Neuronal stem cell (in vitro differentiated cells): ENCODE data around the gene YIPF1.
A peak's percentile ranks its signal among the peaks of the same experiment; 100 is the strongest.

ENCODE experiments used
- DNase-seq: peaks from one replicate; pipeline ENCODE4 v3.0.0-alpha.2; 2013; ENCODE audit warnings: low spot score
- H2AFZ ChIP-seq: one replicate; pipeline ENCODE4 v1.6.1; 2013; ENCODE audit warnings: mild to moderate bottlenecking, low read length, inconsistent platforms
- H2AK5ac ChIP-seq: 2 replicates; pipeline ENCODE4 v1.6.1; 2013; ENCODE audit warnings: low read depth, mild to moderate bottlenecking, inconsistent platforms, low read length, moderate library complexity, mixed read lengths
- H2BK120ac ChIP-seq: 2 replicates; pipeline ENCODE4 v1.6.1; 2013; ENCODE audit warnings: low read depth, mild to moderate bottlenecking, inconsistent platforms, low read length, moderate library complexity, mixed read lengths
- H2BK12ac ChIP-seq: one replicate; pipeline ENCODE4 v1.6.1; 2013; ENCODE audit warnings: low read length, inconsistent platforms
- H2BK15ac ChIP-seq: 2 replicates; pipeline ENCODE4 v1.6.1; 2013; ENCODE audit warnings: mild to moderate bottlenecking, low read length, inconsistent platforms, mixed read lengths
- H2BK5ac ChIP-seq: one replicate; pipeline ENCODE4 v1.6.1; 2013; ENCODE audit warnings: inconsistent platforms, mild to moderate bottlenecking, low read length, moderate library complexity
- H3K14ac ChIP-seq: one replicate; pipeline ENCODE4 v1.6.1; 2013; ENCODE audit warnings: low read length, inconsistent platforms
- H3K18ac ChIP-seq: 2 replicates; pipeline ENCODE4 v1.6.1; 2013; ENCODE audit warnings: low read length, inconsistent platforms
- H3K23ac ChIP-seq: 2 replicates; pipeline ENCODE4 v1.6.1; 2013; ENCODE audit warnings: low read depth, mild to moderate bottlenecking, mixed read lengths, low read length, inconsistent platforms; ENCODE audit not compliant: poor library complexity
- H3K27ac ChIP-seq: replicated peaks from 3 replicates; pipeline ENCODE4 v1.5.1; 2013; ENCODE audit warnings: low read length, inconsistent platforms
- H3K27me3 ChIP-seq, 3 experiments: 2 replicates each; pipeline ENCODE4 v1.6.1; 2013; ENCODE audit warnings: low read length in 3 of 3, mild to moderate bottlenecking in 2 of 3, inconsistent platforms in 1 of 3, low read depth in 1 of 3, mixed read lengths in 1 of 3, moderate library complexity in 1 of 3; ENCODE audit not compliant: control insufficient read depth in 3 of 3, insufficient read depth in 3 of 3
- H3K36me3 ChIP-seq, 2 donors: replicated peaks in 1 of 2; 2 replicates each; pipeline ENCODE4 v1.6.1; 2013; ENCODE audit warnings: low read length in 2 of 2; ENCODE audit not compliant: control insufficient read depth in 2 of 2, insufficient read depth in 2 of 2
- H3K4ac ChIP-seq: 2 replicates; pipeline ENCODE4 v1.6.1; 2013; ENCODE audit warnings: inconsistent platforms, mild to moderate bottlenecking, low read length, moderate library complexity
- H3K4me1 ChIP-seq, 2 donors: 1 replicate in 1 of 2; 2 replicates in 1 of 2; pipeline ENCODE4 v1.6.1; 2013; ENCODE audit warnings: low read length in 2 of 2, low read depth in 1 of 2; ENCODE audit not compliant: control insufficient read depth in 2 of 2, insufficient read depth in 1 of 2
- H3K4me2 ChIP-seq: one replicate; pipeline ENCODE4 v1.6.1; 2013; ENCODE audit warnings: mild to moderate bottlenecking, low read length, inconsistent platforms; ENCODE audit not compliant: insufficient read depth, poor library complexity, severe bottlenecking
- H3K4me3 ChIP-seq, 2 donors: 2 replicates each; pipeline ENCODE4 v1.5.1; 2013; ENCODE audit warnings: low read length in 2 of 2, mild to moderate bottlenecking in 2 of 2, inconsistent platforms in 1 of 2, moderate library complexity in 1 of 2
- H3K79me1 ChIP-seq: one replicate; pipeline ENCODE4 v1.6.1; 2013; ENCODE audit warnings: low read depth, mild to moderate bottlenecking, inconsistent platforms, low read length, moderate library complexity
- H3K9ac ChIP-seq: one replicate; pipeline ENCODE4 v1.6.1; 2013; ENCODE audit warnings: mild to moderate bottlenecking, low read depth, low read length, inconsistent platforms; ENCODE audit not compliant: poor library complexity
- H3K9me3 ChIP-seq, 2 donors: replicated peaks in 1 of 2; 2 replicates each; pipeline versions ENCODE3 to v1.6.1; 2013; ENCODE audit warnings: low read length in 2 of 2, mild to moderate bottlenecking in 2 of 2, inconsistent platforms in 1 of 2, low read depth in 1 of 2, mixed read lengths in 1 of 2, moderate library complexity in 1 of 2; ENCODE audit not compliant: control insufficient read depth in 2 of 2, insufficient read depth in 1 of 2
- H4K8ac ChIP-seq: one replicate; pipeline ENCODE4 v1.6.1; 2013; ENCODE audit warnings: low read depth, mild to moderate bottlenecking, inconsistent platforms, low read length, moderate library complexity
- H4K91ac ChIP-seq: one replicate; pipeline ENCODE4 v1.6.1; 2013; ENCODE audit warnings: low read length, low read depth, mild to moderate bottlenecking, inconsistent platforms; ENCODE audit not compliant: poor library complexity
- WGBS, 2 donors: extraction: QIAGEN DNeasy Blood & Tissue Kit; methylation state at CpG; one replicate each; pipeline ENCODE4 v1.1.7; 2013; ENCODE audit warnings: missing lambda C conversion rate in 2 of 2, mixed read lengths in 1 of 2; ENCODE audit not compliant: insufficient read length in 2 of 2, insufficient replicate concordance in 1 of 2; ENCODE audit errors: extremely low coverage in 2 of 2; 5-methylcytosine and 5-hydroxymethylcytosine counted together

The YIPF1 gene

DNA sequence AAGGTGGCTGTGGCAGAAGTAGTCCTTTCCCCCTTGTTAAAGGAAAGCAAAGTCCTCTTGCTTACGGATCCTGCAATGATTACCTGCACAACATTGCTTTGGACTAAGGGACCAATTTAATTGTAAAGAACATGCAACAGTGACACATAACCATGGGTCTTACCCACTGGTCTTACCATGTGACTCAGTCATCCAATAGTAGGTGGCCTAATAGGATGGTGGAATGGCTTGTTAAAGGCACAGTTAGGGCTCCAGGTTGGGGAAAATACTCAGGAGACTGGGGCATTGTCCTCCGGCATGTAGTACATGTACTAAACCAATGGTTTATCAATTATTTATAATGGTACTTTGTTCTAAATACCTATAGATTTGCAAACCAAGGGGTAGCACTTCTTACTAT lies 2.1 kb upstream of the YIPF1 start:
- no peaks in the 10 kb centered on the region for H3K27me3 ChIP-seq
- H3K14ac ChIP-seq, result no peak overlapping the region
- H2BK120ac ChIP-seq, result no peak overlapping the region

GRCh38 chr1:53891018-53891417 lies 1.4 kb upstream of the YIPF1 start:
- no peak overlapping the region for H2BK5ac ChIP-seq
- no peak overlapping the region for H3K4me3 ChIP-seq
- no peak overlapping the region for H2BK120ac ChIP-seq
- no peak overlapping the region for H4K91ac ChIP-seq
- no peak overlapping the region for H3K27ac ChIP-seq
- H3K36me3 ChIP-seq, result peaks cover 0 to 24% of the 10 kb centered on the region in 2 donors
- H3K4ac ChIP-seq, result no peak overlapping the region
- H3K27me3 ChIP-seq, result no peaks in the 10 kb centered on the region
- no peak overlapping the region for H2AFZ ChIP-seq
- no peak overlapping the region for H4K8ac ChIP-seq
- peaks cover 2 to 4% of the 10 kb centered on the region in 2 donors for H3K4me1 ChIP-seq
- DNase-seq, result no peak
- no peak overlapping the region for H3K18ac ChIP-seq
- no peak overlapping the region for H2BK15ac ChIP-seq
- no CpG with 5 or more reads among the region's 2 CpGs for WGBS, 2 donors
- no peak overlapping the region for H3K9ac ChIP-seq
- no peak overlapping the region for H2BK12ac ChIP-seq
- no peak overlapping the region for H3K14ac ChIP-seq
- H3K4me2 ChIP-seq, result no peak overlapping the region
- H2AK5ac ChIP-seq, result no peak overlapping the region
- H3K9me3 ChIP-seq, result no peaks in the 10 kb centered on the region
- peaks cover 2% of the 10 kb centered on the region for H3K79me1 ChIP-seq
- no peak overlapping the region for H3K23ac ChIP-seq

More for the DNA sequence above, 2.1 kb upstream of the YIPF1 start:
- no peak overlapping the region for H3K4me2 ChIP-seq
- WGBS, 2 donors, result no CpG with 5 or more reads among the region's 2 CpGs
- no peak for DNase-seq
- no peak overlapping the region for H2BK12ac ChIP-seq
- H3K4ac ChIP-seq, result no peak overlapping the region
- H3K23ac ChIP-seq, result no peak overlapping the region
- peaks cover 2% of the 10 kb centered on the region for H3K79me1 ChIP-seq
- no peak overlapping the region for H4K91ac ChIP-seq
- H3K36me3 ChIP-seq, result peaks cover 0 to 17% of the 10 kb centered on the region in 2 donors
- H3K9me3 ChIP-seq, result no peaks in the 10 kb centered on the region
- no peak overlapping the region for H2BK5ac ChIP-seq
- H3K4me3 ChIP-seq, result no peak overlapping the region
- no peak overlapping the region for H2AK5ac ChIP-seq
- no peak overlapping the region for H3K27ac ChIP-seq
- no peak overlapping the region for H4K8ac ChIP-seq
- H3K18ac ChIP-seq, result no peak overlapping the region
- H2BK15ac ChIP-seq, result no peak overlapping the region
- H3K9ac ChIP-seq, result no peak overlapping the region
- H2AFZ ChIP-seq, result no peak overlapping the region
- peaks cover 2 to 4% of the 10 kb centered on the region in 2 donors for H3K4me1 ChIP-seq

DNA sequence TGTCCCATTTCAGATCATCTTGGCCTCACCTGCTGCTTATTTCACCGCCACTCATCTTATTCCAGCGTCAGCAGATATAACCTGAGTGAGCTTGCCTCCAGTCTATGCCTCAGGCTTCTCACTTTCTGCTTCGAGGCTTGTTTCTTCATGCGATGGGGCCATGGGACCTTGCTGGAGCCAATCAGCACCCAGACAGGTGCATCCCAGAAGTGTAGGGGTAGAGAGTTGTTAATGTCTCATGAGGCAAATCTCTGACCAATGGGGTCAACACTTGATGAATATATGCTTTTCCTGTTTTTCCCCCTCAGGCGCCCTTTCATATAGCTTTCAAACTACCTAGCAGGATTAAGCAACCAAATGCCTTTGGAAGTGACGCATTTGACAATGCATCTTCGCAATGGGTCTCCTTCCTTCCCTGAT lies 935 bp upstream of the YIPF1 start:
- H3K23ac ChIP-seq, result no peak overlapping the region
- H2BK12ac ChIP-seq, result no peak overlapping the region
- no peak overlapping the region for H3K27ac ChIP-seq
- H2BK5ac ChIP-seq, result no peak overlapping the region
- H3K9me3 ChIP-seq, result no peaks in the 10 kb centered on the region
- H2BK120ac ChIP-seq, result no peak overlapping the region
- H3K4me1 ChIP-seq, result peaks cover 2 to 4% of the 10 kb centered on the region in 2 donors
- no peak overlapping the region for H2AK5ac ChIP-seq
- peaks cover 0 to 29% of the 10 kb centered on the region in 2 donors for H3K36me3 ChIP-seq
- no peak overlapping the region for H3K4me3 ChIP-seq
- peaks cover 2% of the 10 kb centered on the region for H3K79me1 ChIP-seq
- no peak overlapping the region for H3K9ac ChIP-seq
- no peak overlapping the region for H3K14ac ChIP-seq
- H4K8ac ChIP-seq, result no peak overlapping the region
- no peak overlapping the region for H3K18ac ChIP-seq
- no peak overlapping the region for H4K91ac ChIP-seq
- DNase-seq, result no peak
- H3K4me2 ChIP-seq, result no peak overlapping the region
- no peak overlapping the region for H3K4ac ChIP-seq
- peak overlapping the region; percentile 95 for H2AFZ ChIP-seq
- H2BK15ac ChIP-seq, result no peak overlapping the region
- no CpG with 5 or more reads among the region's 7 CpGs for WGBS, 2 donors
- H3K27me3 ChIP-seq, result no peaks in the 10 kb centered on the region

- Histone ChIP-seq H2AFZ (no peak overlapping the region), H3K4ac (no peak overlapping the region), H3K14ac (no peak overlapping the region), H3K9me3 (no peaks in the 10 kb centered on the region), H3K27me3 (no peaks in the 10 kb centered on the region), H4K91ac (no peak overlapping the region), H3K36me3 (peaks cover 0 to 41% of the 10 kb centered on the region in 2 donors), H2BK120ac (no peak overlapping the region), H2BK12ac (no peak overlapping the region), H3K4me1 (peaks cover 2% of the 10 kb centered on the region in 2 donors), H2BK5ac (no peak overlapping the region), H2BK15ac (no peak overlapping the region), H3K79me1 (peaks cover 2% of the 10 kb centered on the region), H3K4me3 (peak overlapping the region in 1 of 2 donors; percentile 82), H2AK5ac (no peak overlapping the region), H3K23ac (no peak overlapping the region), H3K9ac (no peak overlapping the region), H3K4me2 (no peak overlapping the region), H4K8ac (no peak overlapping the region), H3K18ac (no peak overlapping the region), H3K27ac (no peak overlapping the region)
- WGBS, 2 donors, result no CpG with 5 or more reads among the region's 2 CpGs
- DNase-seq, result no peak
Observed at GRCh38 chr1:53888681-53889080, 916 bp downstream of the YIPF1 start.
